ENCODE measurements around the gene PICALM. TPM values are rescaled to one million over a fixed set of nuclear protein-coding genes. Genes with fewer than 3 reads are reported as not detected.

Gene PICALM
- total and polyA plus RNA-seq, 9 of the 15 experiments (the other 6 are each of a cell fraction or from before 2014, with no cell fraction given), result 41.3 to 990 (median 309) TPM

- TF ChIP-seq CHAMP1 (IDR thresholded peaks at IDR 0.05), result no peak; the same call in none of the 2 replicates
- no peak for TF ChIP-seq NFYB (IDR thresholded peaks at IDR 0.05; ENCODE audit: extremely low read depth, insufficient read length)
- TF ChIP-seq ZBTB43 (CRISPR knock-in tag; IDR thresholded peaks at IDR 0.05), result no peak
- TF ChIP-seq ELF1 (tag; IDR thresholded peaks at IDR 0.05), result no peak
- no peak for TF ChIP-seq NFE2 (IDR thresholded peaks at IDR 0.05; ENCODE audit: low read depth)
- no peak for TF ChIP-seq ZNF57 (CRISPR knock-in tag; IDR thresholded peaks at IDR 0.05)
- no peak for TF ChIP-seq HMG20B (CRISPR knock-in tag; IDR thresholded peaks at IDR 0.05)
- TF ChIP-seq PBX2 (CRISPR knock-in tag; IDR thresholded peaks at IDR 0.05; ENCODE audit: low read depth), result no peak
- no peak for TF ChIP-seq PBX2 (tag; conservative IDR thresholded peaks at IDR 0.05; ENCODE audit: low read depth)
- no peak for TF ChIP-seq XRCC3 (IDR thresholded peaks at IDR 0.05)
- TF ChIP-seq ZNF695 (CRISPR knock-in tag; IDR thresholded peaks at IDR 0.05), result no peak
- 0 out of 4 replicates have a peak, but pooled peaks have one; percentile 17 to 48 for TF ChIP-seq NRF1 (conservative IDR thresholded peaks at IDR 0.05 in 1 of 2, IDR thresholded peaks at IDR 0.05 in 1 of 2)
- TF ChIP-seq TFAP4 (CRISPR knock-in tag; IDR thresholded peaks at IDR 0.05; ENCODE audit: borderline replicate concordance), result peak; percentile 49; the same call in 1 of the 2 replicates
- TF ChIP-seq TEAD1 (CRISPR knock-in tag; IDR thresholded peaks at IDR 0.05), result 0 out of 4 replicates have a peak, but pooled peaks of 1 of the 2 experiments have one; percentile 23
- no peak for TF ChIP-seq CEBPB (tag; IDR thresholded peaks at IDR 0.05)
- no peak for TF ChIP-seq ZNF778 (CRISPR knock-in tag; IDR thresholded peaks at IDR 0.05)
- no peak for TF ChIP-seq ZC3H8 (IDR thresholded peaks at IDR 0.05)
- no peak for TF ChIP-seq ZNF436 (CRISPR knock-in tag; IDR thresholded peaks at IDR 0.05)
- TF ChIP-seq ELK3 (CRISPR knock-in tag; IDR thresholded peaks at IDR 0.05), result no peak
These were observed 40.2 kb upstream of the PICALM start (continued) for GRCh38 chr11:86108890-86109638.

All from K562 (cell line).